GM21723 (cell line): ENCODE results near the gene AGMO.

Experiments used
- ATAC-seq: cut with Tn5 transposase; IDR thresholded peaks from one replicate; pipeline ENCODE4 v1.9.1; 2021; ENCODE audit warnings: mild to moderate bottlenecking, moderate library complexity; ENCODE audit not compliant: unreplicated experiment

The AGMO gene

GRCh38 chr7:15158141-15158810, 403.5 kb downstream of the AGMO start:
- ATAC-seq, result no peak
